Cardiac muscle cell (in vitro differentiated cells and primary cell): Measurements from ENCODE around the gene TOP2A. TPM values are rescaled to one million over a fixed set of nuclear protein-coding genes. Genes with fewer than 3 reads are reported as not detected.

Experiments
- DNase-seq, 2 donors: peaks; one replicate each; pipeline versions ENCODE4 v3.0.0 to v3.0.0-alpha.2; 2010 to 2017; ENCODE audit warnings: low read depth in 1 of 2, low spot score in 1 of 2
- H3K27ac ChIP-seq: fragments of 200-600 bp; sonication (generic); 2 replicates; pipeline ENCODE4 v1.5.1; 2016
- H3K27me3 ChIP-seq: fragments of 200-600 bp; sonication (generic); 2 replicates; pipeline ENCODE4 v1.6.0; 2016; ENCODE audit warnings: control low read depth
- H3K36me3 ChIP-seq: fragments of 200-600 bp; sonication (generic); 2 replicates; pipeline ENCODE4 v1.5.1; 2016; ENCODE audit warnings: control low read depth
- H3K4me1 ChIP-seq: fragments of 200-600 bp; sonication (generic); 2 replicates; pipeline ENCODE4 v1.8.1; 2017; ENCODE audit warnings: low read depth, mild to moderate bottlenecking, mixed run types
- H3K4me3 ChIP-seq: fragments of 200-600 bp; sonication (generic); 2 replicates; pipeline ENCODE4 v1.5.1; 2016; ENCODE audit warnings: mild to moderate bottlenecking
- H3K9me3 ChIP-seq: fragments of 200-600 bp; sonication (generic); 2 replicates; pipeline ENCODE4 v1.5.1; 2017; ENCODE audit warnings: low read depth, mild to moderate bottlenecking, control low read depth
- polyA plus RNA-seq: library from polyadenylated mRNA; unstranded; fragments of >200 nt; fragmentation: Nextera tagmentation; extraction: Ambion mirVana; gene quantifications from 2 replicates; pipeline ENCODE4 v1.2.1, GENCODE V29; 2016
- total RNA-seq: library from RNA; depleted of rRNA; stranded (reverse); fragments of >200 nt; gene quantifications from 2 replicates; pipeline ENCODE4 v1.2.3, GENCODE V29; 2016
- TF ChIP-seq, protein P1 (sequence below): IDR thresholded peaks from 2 replicates; pipeline ENCODE4 v1.5.1; 2012; ENCODE audit warnings: low read depth, mild to moderate bottlenecking, low read length

Gene TOP2A
- total and polyA plus RNA-seq, 2 experiments from 2014 or later, result 21.7 to 127 TPM

DNA sequence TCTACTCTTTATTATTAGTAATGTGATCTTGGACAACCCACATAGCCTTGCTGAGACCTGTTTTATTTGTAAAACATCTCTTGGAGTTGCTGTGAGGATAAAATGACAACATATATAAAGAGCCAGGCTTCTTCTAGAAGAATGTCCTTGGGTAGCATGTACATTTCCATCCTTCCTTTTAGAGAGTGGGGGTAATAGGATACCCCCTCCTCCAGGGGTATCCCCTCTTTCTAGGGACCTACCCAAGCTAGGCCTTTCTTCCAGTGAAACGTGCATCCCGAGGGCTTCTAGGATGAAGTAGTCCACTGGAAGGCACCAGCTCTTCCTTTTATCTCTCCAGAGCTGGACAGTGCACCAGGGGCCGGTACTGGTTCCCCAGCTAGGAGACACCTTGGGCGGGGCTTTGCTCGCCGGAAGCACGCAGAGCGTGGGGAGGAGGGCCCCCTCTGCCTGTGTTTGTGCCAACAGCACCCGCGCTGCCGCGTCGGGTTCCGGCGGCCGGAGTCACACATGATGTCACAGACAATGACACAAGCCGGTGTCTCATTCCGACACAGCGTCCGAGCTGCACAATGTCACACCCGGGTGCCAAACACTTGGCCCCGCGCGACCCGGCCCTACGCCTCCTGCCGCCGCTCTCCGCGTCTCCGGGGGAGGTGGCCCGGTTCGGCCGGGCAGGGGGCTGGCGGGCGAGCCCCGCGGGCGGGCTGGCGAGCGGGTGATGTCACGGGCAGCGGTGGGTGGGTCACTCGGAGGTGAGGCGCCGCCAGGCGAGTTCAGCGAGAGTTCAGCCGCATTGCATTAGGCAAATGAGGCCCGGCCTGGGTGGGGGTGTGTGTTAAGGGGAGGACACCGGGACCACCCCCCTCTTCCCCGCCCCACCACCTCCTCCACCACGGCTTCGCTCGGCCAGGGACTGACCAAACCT, 76.6 kb downstream of the TOP2A start:
- peak overlapping the region; percentile 84 for H3K27ac ChIP-seq
- peak; percentile 79 to 82 for DNase-seq
- H3K9me3 ChIP-seq, result no peaks in the 10 kb centered on the region
- no peaks in the 10 kb centered on the region for H3K36me3 ChIP-seq
- peaks cover 41% of the 10 kb centered on the region for H3K4me1 ChIP-seq
- TF ChIP-seq, protein P1, sequence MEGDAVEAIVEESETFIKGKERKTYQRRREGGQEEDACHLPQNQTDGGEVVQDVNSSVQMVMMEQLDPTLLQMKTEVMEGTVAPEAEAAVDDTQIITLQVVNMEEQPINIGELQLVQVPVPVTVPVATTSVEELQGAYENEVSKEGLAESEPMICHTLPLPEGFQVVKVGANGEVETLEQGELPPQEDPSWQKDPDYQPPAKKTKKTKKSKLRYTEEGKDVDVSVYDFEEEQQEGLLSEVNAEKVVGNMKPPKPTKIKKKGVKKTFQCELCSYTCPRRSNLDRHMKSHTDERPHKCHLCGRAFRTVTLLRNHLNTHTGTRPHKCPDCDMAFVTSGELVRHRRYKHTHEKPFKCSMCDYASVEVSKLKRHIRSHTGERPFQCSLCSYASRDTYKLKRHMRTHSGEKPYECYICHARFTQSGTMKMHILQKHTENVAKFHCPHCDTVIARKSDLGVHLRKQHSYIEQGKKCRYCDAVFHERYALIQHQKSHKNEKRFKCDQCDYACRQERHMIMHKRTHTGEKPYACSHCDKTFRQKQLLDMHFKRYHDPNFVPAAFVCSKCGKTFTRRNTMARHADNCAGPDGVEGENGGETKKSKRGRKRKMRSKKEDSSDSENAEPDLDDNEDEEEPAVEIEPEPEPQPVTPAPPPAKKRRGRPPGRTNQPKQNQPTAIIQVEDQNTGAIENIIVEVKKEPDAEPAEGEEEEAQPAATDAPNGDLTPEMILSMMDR, result no peak
- H3K27me3 ChIP-seq, result no peaks in the 10 kb centered on the region
- H3K4me3 ChIP-seq, result peak overlapping the region; percentile 60

DNA sequence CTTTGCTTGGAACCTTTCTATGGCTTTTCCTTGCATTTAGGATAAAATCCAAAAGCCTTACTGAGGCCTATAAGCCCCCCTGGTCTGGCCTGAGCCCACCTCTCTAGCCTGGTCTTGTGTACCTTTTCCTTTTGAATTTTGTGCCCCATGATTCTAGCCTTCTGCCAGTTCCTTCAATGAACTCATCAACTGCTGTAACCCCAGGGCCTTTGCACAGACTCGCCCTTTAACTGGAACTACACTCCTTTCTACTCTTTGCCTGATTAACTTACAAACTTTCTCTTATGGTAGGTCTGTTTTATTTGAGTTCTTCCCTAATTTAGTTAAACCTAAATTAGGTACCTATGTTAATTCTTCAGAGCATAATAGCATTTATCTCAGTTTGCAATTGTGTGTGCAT, 77.4 kb downstream of the TOP2A start:
- Histone ChIP-seq H3K36me3 (no peaks in the 10 kb centered on the region), H3K9me3 (no peaks in the 10 kb centered on the region), H3K4me1 (peaks cover 33% of the 10 kb centered on the region), H3K27ac (peak overlapping the region; percentile 84), H3K27me3 (no peaks in the 10 kb centered on the region), H3K4me3 (no peak overlapping the region)
- DNase-seq, result no peak
- TF ChIP-seq, protein P1, result no peak

DNA sequence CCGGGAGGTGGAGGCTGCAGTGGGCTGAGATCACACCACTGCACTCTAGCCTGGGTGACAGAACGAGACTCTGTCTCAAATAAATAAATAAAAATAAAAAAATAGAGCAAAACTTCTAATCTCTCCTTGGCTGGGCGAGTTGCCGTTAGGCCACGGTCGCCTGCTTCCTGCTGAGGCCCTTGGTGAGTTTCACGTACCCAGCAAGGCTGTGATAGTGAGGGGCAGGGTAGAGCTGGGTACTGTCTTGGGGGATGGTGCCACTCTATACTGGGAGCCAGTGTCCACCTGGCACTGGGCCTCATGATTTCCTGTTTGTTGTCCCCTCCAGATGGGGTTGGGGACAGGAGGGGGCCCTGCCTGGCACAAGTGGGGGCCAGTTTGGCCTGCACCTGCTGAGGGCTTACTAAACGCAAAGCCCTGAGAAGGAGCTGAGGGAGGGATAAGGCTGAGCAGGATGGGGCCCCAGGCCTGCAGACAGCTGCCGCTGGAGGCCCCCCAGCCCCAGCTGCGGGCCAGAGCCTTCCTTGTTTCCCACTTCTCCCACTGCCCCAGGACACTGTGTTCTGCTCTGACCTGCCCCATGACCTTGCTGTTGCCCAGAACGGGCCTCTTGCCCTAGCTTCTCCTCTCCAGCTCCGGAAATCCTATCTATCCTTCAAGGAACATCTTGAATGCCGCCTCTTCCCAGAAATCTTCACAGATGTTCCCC, 78.6 kb downstream of the TOP2A start:
- no peaks in the 10 kb centered on the region for H3K36me3 ChIP-seq
- H3K27ac ChIP-seq, result no peak overlapping the region
- no peaks in the 10 kb centered on the region for H3K27me3 ChIP-seq
- H3K9me3 ChIP-seq, result no peaks in the 10 kb centered on the region
- H3K4me1 ChIP-seq, result peaks cover 23% of the 10 kb centered on the region
- H3K4me3 ChIP-seq, result no peak overlapping the region
- TF ChIP-seq, protein P1, result no peak
- no peak for DNase-seq

Other genes with a start within 250 kb of the TOP2A start
- 7.1 and 12.2 TPM in 2 replicates for gene RAPGEFL1, start 240.4 kb downstream of the TOP2A start, total RNA-seq
- 10.1 and 10.6 TPM in 2 replicates for gene RAPGEFL1, start 240.4 kb downstream of the TOP2A start, polyA plus RNA-seq
- 7.1 and 9.5 TPM in 2 replicates for gene WIPF2, start 198.6 kb downstream of the TOP2A start, total RNA-seq
- 20.0 and 21.8 TPM in 2 replicates for gene WIPF2, start 198.6 kb downstream of the TOP2A start, polyA plus RNA-seq
- 7.7 and 16.1 TPM in 2 replicates for gene CDC6, start 130.0 kb downstream of the TOP2A start, total RNA-seq
- gene CDC6, start 130.0 kb downstream of the TOP2A start, polyA plus RNA-seq, result 7.2 and 20.1 TPM in 2 replicates
- gene RARA, start 108.7 kb downstream of the TOP2A start, total RNA-seq, result 58.9 and 61.3 TPM in 2 replicates
- 33.2 and 43.4 TPM in 2 replicates for gene RARA, start 108.7 kb downstream of the TOP2A start, polyA plus RNA-seq
- 0.48 and 1.7 TPM in 2 replicates for gene GJD3, start 53.2 kb downstream of the TOP2A start, total RNA-seq
- gene GJD3, start 53.2 kb downstream of the TOP2A start, polyA plus RNA-seq, result 4.6 and 8.6 TPM in 2 replicates
- 41.7 and 87.4 TPM in 2 replicates for gene IGFBP4, start 25.6 kb upstream of the TOP2A start, total RNA-seq
- gene IGFBP4, start 25.6 kb upstream of the TOP2A start, polyA plus RNA-seq, result 109 and 215 TPM in 2 replicates
- gene TNS4, start 83.7 kb upstream of the TOP2A start, total RNA-seq, result not detected in 2 replicates
- not detected in 2 replicates for gene TNS4, start 83.7 kb upstream of the TOP2A start, polyA plus RNA-seq
- gene CCR7, start 147.6 kb upstream of the TOP2A start, total RNA-seq, result 0.28 TPM in 1 of 2 replicates, not detected in the other
- gene CCR7, start 147.6 kb upstream of the TOP2A start, polyA plus RNA-seq, result 0.57 TPM in 1 of 2 replicates, not detected in the other
- gene SMARCE1, start 229.9 kb upstream of the TOP2A start, total RNA-seq, result 159 and 195 TPM in 2 replicates
- gene SMARCE1, start 229.9 kb upstream of the TOP2A start, polyA plus RNA-seq, result 192 and 244 TPM in 2 replicates
- gene KRT222, start 247.3 kb upstream of the TOP2A start, total RNA-seq, result 0.25 TPM in 1 of 2 replicates, not detected in the other
- gene KRT222, start 247.3 kb upstream of the TOP2A start, polyA plus RNA-seq, result 0.29 TPM in 1 of 2 replicates, not detected in the other